Measurements from ENCODE around the gene HES2.
"Not testable (repeated sequence)": the region's sequence is repeated elsewhere in the genome, so short reads cannot be mapped to it uniquely, and the experiment has no call there.

Gene HES2

DNA sequence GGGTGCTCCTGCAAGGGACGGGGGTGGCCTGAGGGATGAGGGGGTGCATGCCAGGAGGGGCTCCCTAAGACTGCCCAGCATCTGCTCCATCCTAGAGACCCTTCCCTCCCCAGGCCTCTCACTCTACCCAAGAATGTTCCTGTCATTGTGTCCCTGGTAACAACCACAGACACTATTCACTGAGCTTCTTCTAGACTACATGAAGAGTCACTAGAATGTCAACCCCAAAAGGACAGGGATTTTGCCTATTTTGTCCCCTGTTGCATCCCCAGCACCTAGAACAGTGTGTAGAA is 43.3 kb upstream of the HES2 start:
- Histone ChIP-seq H3K4me3 (ENCODE audit: insufficient read depth, low read depth, low read length) (no peak overlapping the region), H3K27ac (ENCODE audit: insufficient read depth, low read depth, low read length, poor library complexity, severe bottlenecking) (no peak overlapping the region), H3K36me3 (ENCODE audit: control insufficient read depth, insufficient read depth, low read length) (no peaks in the 10 kb centered on the region), H3K4me1 (ENCODE audit: control insufficient read depth, insufficient read depth, low read length) (no peaks in the 10 kb centered on the region), H3K27me3 (ENCODE audit: control insufficient read depth, insufficient read depth, low read length, poor library complexity, severe bottlenecking) (peaks cover 16% of the 10 kb centered on the region), H3K9me3 (ENCODE audit: control insufficient read depth, low read length) (no peaks in the 10 kb centered on the region)
- 91 to 100% methylated on average over 1 of the region's 1 CpG for WGBS, 2 experiments

DNA sequence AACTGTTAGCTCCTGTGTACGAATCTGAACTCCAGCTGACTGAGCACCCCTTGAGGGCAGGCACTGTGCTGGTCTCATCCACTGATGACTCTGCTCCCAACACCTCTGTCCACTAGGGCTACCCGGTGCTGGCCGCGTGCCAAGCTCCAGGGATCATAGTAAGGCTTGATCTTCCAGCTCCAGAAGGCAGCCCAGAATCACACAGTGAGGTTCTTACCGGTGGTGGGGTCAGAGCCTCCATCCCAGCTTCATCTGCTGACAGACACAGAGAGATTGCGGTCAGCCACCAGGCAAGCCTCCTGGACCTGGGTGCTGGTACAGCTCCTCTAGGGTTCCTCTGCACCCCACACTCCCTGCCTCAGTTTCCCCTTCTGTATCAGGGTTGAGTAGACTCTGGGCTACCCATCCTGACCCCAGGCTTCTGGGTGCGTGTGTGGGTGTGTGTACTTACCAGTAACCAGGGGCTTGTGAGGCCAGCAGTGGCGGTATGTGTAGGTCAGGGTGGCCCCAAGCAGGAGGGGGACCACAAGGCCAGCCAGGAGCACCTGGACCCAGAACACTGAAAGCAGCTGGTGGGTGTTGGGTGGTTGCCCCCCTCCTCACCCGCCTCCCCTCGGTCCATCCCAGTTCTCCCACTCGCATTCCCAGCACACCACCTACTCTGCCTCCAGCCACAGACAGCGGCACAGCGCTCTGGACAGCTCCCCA is 42.8 kb upstream of the HES2 start:
- Histone ChIP-seq H3K4me1 (ENCODE audit: control insufficient read depth, insufficient read depth, low read length) (no peaks in the 10 kb centered on the region), H3K4me3 (ENCODE audit: insufficient read depth, low read depth, low read length) (no peak overlapping the region)
- WGBS, 2 experiments = 93 to 95% methylated on average over 13 of the region's 13 CpGs

DNA sequence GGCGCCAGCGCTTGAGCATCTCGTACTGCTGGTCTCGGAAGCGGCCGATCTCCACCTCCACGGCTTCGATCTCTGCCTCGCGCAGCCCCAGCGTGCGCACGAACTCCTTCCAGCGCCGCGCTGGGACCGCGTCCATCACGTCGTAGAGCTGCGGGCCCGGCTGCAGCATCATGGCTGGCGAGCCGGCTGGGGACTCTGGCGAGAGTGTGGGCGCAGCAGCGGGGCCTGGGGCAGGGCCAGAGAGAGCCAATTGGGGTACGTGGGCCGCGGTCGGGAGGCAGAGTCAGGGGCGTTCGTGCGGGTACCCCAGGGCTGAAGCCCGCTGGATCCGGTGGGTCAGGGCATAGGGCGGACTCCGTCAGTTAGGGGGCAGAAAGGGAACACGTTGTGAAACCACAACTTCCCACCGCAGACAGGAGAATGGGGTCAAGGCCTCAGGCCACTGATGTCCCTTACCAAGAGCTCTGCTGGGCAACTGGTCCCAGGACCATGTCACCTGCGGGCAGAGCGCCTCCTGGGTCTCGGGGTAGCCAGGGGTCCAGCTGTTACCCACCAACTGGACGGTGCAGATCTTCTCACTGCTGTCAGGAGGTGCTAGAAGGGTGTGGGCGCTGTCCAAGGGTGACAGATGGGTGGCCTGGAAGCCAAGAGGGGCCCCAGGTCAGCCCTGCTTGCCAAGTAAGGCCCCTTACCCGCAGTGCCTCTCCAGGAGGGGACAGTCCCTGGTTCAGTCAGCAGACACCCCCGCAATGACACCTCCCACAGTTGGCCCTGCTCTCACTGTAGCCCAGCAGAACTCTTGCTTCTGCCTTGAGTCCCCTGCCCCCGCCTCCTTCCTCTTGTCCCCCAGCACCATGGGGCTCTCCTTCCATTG is 42.1 kb upstream of the HES2 start:
- Histone ChIP-seq H3K27ac (ENCODE audit: insufficient read depth, low read depth, low read length, poor library complexity, severe bottlenecking) (no peak overlapping the region), H3K9me3 (ENCODE audit: control insufficient read depth, low read length) (no peaks in the 10 kb centered on the region), H3K27me3 (ENCODE audit: control insufficient read depth, insufficient read depth, low read length, poor library complexity, severe bottlenecking) (peaks cover 17% of the 10 kb centered on the region), H3K36me3 (ENCODE audit: control insufficient read depth, insufficient read depth, low read length) (no peaks in the 10 kb centered on the region), H3K4me1 (ENCODE audit: control insufficient read depth, insufficient read depth, low read length) (no peaks in the 10 kb centered on the region), H3K4me3 (ENCODE audit: insufficient read depth, low read depth, low read length) (no peak overlapping the region)
- WGBS, 2 experiments = 96 to 97% methylated on average over 48 of the region's 48 CpGs

More for the DNA sequence above, 42.8 kb upstream of the HES2 start:
- peaks cover 16% of the 10 kb centered on the region for H3K27me3 ChIP-seq (ENCODE audit: control insufficient read depth, insufficient read depth, low read length, poor library complexity, severe bottlenecking)
- no peak overlapping the region for H3K27ac ChIP-seq (ENCODE audit: insufficient read depth, low read depth, low read length, poor library complexity, severe bottlenecking)
- no peaks in the 10 kb centered on the region for H3K9me3 ChIP-seq (ENCODE audit: control insufficient read depth, low read length)
- no peaks in the 10 kb centered on the region for H3K36me3 ChIP-seq (ENCODE audit: control insufficient read depth, insufficient read depth, low read length)

DNA sequence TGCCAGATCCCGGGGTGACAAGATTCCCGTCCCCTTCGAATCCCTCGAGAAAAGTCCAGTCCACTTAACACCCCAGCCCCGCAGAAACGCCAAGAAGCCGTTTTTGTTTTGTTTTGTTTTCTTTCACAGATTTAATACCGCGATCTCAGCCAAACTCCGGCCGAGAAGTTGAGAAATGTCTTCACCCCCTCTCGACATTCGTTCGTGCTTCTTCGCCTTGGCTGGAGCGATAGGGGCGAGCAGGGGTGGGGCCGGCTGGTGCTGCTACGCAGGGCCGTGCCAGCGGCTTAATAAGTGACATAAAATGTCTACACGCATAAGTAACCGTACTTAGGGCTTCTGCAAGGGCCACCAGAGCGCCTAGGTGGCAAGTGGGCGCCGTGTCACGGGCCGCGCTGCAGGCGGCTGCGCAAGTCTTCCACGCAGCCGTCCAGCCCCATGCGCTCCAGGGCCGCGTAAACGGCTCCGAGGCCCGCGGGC is 41.4 kb upstream of the HES2 start:
- H3K4me3 ChIP-seq (ENCODE audit: insufficient read depth, low read depth, low read length) = no peak overlapping the region
- H3K4me1 ChIP-seq (ENCODE audit: control insufficient read depth, insufficient read depth, low read length) = no peaks in the 10 kb centered on the region
- WGBS, 2 experiments = 96% methylated on average over 40 of the region's 40 CpGs
- H3K27me3 ChIP-seq (ENCODE audit: control insufficient read depth, insufficient read depth, low read length, poor library complexity, severe bottlenecking) = peaks cover 21% of the 10 kb centered on the region
- H3K9me3 ChIP-seq (ENCODE audit: control insufficient read depth, low read length) = no peaks in the 10 kb centered on the region
- no peak overlapping the region for H3K27ac ChIP-seq (ENCODE audit: insufficient read depth, low read depth, low read length, poor library complexity, severe bottlenecking)
- no peaks in the 10 kb centered on the region for H3K36me3 ChIP-seq (ENCODE audit: control insufficient read depth, insufficient read depth, low read length)

DNA sequence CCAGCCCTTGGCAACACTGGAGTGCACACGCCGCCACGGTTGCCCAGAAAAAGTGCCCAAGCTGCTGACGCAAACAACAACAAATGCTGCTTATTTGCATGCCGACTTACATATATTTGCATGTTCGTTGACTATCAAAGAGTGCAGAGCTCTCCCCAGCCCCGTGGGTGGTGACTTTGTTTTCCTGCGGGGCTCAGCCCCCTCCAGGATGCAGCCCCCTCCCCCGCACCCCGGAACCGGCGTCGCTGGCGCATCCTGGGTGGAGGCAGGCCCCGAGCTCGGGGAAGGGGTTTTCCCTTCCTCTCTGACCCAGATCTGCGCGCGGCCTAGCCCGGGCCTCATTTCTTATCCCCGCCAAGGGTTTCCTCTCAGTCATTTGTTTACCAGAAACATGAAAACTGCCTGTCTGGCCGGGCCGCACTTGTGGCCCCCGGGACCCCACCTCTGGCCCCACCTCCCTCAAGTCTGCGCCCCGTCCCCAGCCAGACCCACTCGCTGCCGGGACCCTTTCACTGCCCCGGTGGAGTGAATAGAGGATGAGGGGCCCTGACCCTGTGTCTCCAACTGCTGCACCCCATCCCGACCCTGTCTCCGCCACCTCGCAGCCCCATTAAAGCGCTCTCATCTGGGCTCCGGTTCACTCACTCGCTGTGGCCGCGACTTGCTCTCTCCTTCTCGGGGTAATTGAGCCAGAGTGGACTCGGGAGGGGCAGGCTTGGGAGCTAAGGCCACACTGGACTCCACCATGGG is 40.8 kb upstream of the HES2 start:
- no peaks in the 10 kb centered on the region for H3K36me3 ChIP-seq (ENCODE audit: control insufficient read depth, insufficient read depth, low read length)
- H3K9me3 ChIP-seq (ENCODE audit: control insufficient read depth, low read length) = no peaks in the 10 kb centered on the region
- no peak overlapping the region for H3K27ac ChIP-seq (ENCODE audit: insufficient read depth, low read depth, low read length, poor library complexity, severe bottlenecking)
- H3K27me3 ChIP-seq (ENCODE audit: control insufficient read depth, insufficient read depth, low read length, poor library complexity, severe bottlenecking) = peaks cover 21% of the 10 kb centered on the region
- H3K4me3 ChIP-seq (ENCODE audit: insufficient read depth, low read depth, low read length) = no peak overlapping the region
- WGBS, 2 experiments = 69 to 73% methylated on average over 39 of the region's 39 CpGs
- no peaks in the 10 kb centered on the region for H3K4me1 ChIP-seq (ENCODE audit: control insufficient read depth, insufficient read depth, low read length)

DNA sequence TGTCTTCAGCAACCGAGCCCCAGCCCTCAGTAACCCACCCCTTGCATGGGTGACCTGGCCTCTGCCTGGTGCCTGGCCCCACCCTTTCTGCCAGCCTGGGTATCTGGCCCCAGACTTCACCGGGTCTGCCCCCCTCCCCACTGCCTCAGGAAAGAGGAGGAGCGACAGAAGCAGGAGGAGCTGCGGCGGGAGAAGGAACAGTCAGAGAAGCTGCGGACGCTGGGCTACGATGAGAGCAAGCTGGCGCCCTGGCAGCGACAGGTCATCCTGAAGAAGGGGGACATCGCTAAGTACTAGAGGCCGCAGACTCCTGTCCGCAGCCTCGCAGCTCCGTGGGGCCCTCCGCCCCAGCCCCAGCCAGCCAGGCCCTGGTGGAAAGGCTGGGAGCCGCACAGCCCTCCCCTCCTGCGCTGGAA is 40.1 kb upstream of the HES2 start:
- H3K4me3 ChIP-seq (ENCODE audit: insufficient read depth, low read depth, low read length) = no peak overlapping the region
- no peak overlapping the region for H3K27ac ChIP-seq (ENCODE audit: insufficient read depth, low read depth, low read length, poor library complexity, severe bottlenecking)
- no peaks in the 10 kb centered on the region for H3K36me3 ChIP-seq (ENCODE audit: control insufficient read depth, insufficient read depth, low read length)
- no peaks in the 10 kb centered on the region for H3K4me1 ChIP-seq (ENCODE audit: control insufficient read depth, insufficient read depth, low read length)
- H3K27me3 ChIP-seq (ENCODE audit: control insufficient read depth, insufficient read depth, low read length, poor library complexity, severe bottlenecking) = peaks cover 24% of the 10 kb centered on the region
- 47 to 48% methylated on average over 18 of the region's 18 CpGs for WGBS, 2 experiments
- no peaks in the 10 kb centered on the region for H3K9me3 ChIP-seq (ENCODE audit: control insufficient read depth, low read length)

DNA sequence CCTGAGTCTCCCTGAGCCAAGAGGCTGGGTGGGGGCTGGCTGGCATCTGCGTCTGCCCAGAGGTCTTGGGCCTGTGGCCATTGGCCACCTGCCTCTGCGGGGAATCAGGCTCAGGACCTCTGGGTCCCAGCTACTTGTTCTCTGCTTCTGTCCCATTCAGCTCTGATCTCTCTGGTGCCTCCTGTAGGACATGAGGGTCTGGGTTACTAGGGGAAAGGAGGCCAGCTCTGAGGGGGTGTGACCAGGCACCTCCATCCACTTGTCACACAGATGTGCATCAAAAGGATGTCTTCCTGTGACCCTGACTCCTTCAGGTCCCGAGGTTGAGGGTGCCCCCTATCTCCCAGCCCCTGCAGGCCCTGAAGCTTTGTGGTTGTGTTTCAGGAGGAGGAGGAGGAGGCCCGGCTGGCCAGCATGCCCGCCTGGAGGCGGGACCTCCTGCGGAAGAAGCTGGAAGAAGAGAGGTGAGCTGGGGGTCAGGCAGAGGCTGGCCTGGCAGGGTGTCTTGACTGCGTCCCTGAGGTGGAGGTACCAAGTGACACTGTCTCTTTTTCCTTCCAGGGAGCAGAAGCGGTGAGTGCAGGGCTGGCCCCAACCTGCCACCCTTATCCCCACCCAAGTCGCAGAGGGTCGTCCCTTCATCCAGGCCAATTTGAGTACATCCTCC is 37.2 kb upstream of the HES2 start:
- no peaks in the 10 kb centered on the region for H3K9me3 ChIP-seq (ENCODE audit: control insufficient read depth, low read length)
- no peaks in the 10 kb centered on the region for H3K36me3 ChIP-seq (ENCODE audit: control insufficient read depth, insufficient read depth, low read length)
- no peak overlapping the region for H3K4me3 ChIP-seq (ENCODE audit: insufficient read depth, low read depth, low read length)
- no peak overlapping the region for H3K27ac ChIP-seq (ENCODE audit: insufficient read depth, low read depth, low read length, poor library complexity, severe bottlenecking)
- 77 to 81% methylated on average over 11 of the region's 11 CpGs for WGBS, 2 experiments
- peaks cover 53% of the 10 kb centered on the region for H3K27me3 ChIP-seq (ENCODE audit: control insufficient read depth, insufficient read depth, low read length, poor library complexity, severe bottlenecking)
- peaks cover 6% of the 10 kb centered on the region for H3K4me1 ChIP-seq (ENCODE audit: control insufficient read depth, insufficient read depth, low read length)

DNA sequence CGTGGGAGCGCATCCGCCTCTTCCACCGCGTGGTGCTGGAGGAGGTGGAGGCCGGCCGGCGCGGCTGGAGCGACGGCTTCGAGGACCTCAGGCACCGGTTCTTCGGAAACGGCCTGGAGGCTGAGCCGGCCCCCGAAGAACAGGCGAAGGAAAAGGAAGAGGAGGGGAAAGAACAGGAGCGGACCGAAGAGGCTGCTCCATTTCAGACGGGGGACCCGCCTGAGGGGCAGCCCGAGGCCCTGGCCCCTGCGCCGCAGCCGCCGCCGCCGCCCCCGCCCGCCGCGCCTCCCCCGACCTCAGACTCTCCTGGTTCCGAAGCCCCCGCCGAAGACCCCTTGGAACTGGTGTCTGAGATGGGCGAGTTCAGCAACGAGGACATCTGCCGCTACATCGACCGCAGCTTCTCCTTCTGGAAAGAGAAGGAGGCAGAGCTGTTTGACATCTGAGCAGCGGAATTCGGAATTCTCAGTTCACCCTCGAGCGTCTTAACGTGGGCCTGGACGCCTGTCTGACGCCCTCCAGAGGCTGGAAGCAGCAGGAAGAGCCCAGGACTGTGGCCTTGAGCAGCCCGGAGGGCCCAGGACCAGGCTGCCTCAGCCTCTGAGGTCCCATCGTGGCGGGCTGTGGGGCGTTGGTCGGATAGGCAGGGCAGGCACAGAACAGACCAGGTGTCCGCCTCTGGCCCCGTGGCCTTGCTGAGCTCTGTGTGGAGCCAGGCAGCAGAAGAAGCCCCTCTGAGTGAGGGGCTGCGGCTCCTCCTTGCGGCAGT is 36.2 kb upstream of the HES2 start:
- H3K4me3 ChIP-seq (ENCODE audit: insufficient read depth, low read depth, low read length); H3K9me3 ChIP-seq (ENCODE audit: control insufficient read depth, low read length); H3K36me3 ChIP-seq (ENCODE audit: control insufficient read depth, insufficient read depth, low read length); H3K27ac ChIP-seq (ENCODE audit: insufficient read depth, low read depth, low read length, poor library complexity, severe bottlenecking); H3K4me1 ChIP-seq (ENCODE audit: control insufficient read depth, insufficient read depth, low read length): not testable (repeated sequence)
- peaks cover 59% of the 10 kb centered on the region for H3K27me3 ChIP-seq (ENCODE audit: control insufficient read depth, insufficient read depth, low read length, poor library complexity, severe bottlenecking)
- 86% methylated on average over 58 of the region's 58 CpGs for WGBS, 2 experiments

DNA sequence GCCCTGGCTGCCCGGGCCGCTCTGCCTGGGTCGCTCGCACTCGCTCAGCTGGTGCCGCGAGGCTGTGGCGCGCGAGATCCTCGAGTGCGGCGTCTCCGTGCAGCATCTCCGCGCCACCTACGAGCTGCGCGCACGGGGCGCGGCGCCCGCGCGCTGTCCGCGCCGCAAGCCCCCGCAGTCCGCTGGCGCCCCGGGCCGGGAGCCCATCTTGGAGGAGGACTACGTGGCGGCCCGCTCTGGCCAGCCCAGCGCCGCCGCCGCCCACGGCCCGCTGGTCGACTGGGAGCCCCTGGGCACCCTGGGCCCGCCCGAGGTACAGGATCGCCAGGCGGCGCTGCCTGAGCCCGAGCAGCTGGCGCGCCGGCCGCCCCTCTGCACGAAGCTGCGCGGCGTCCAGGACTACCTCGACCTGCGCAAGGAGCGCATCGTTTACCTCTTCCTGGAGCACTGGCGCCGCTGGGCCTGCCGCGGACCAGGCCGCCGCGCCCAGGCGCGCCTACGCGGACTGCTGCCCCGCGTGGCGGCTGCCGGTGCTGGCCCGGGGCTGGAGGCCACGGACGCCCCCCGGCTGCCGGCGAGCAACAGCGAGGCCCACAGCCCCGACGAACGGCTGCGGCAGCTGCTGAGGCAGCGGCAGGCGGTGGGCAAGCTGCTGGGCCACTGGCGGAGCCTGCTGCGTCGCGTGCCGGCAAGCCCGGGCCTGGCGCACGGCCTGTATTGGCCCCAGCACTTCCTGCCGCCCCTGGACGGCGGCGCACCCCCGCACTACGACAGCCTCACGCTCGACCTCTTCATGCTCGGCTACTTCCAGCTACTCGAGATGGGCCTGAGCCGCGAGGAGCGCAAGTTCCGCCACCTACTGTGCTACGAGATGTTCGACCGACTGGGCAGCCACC is 35.4 kb upstream of the HES2 start:
- H3K9me3 ChIP-seq (ENCODE audit: control insufficient read depth, low read length) = no peaks in the 10 kb centered on the region
- H3K4me3 ChIP-seq (ENCODE audit: insufficient read depth, low read depth, low read length) = no peak overlapping the region
- peaks cover 67% of the 10 kb centered on the region for H3K27me3 ChIP-seq (ENCODE audit: control insufficient read depth, insufficient read depth, low read length, poor library complexity, severe bottlenecking)
- WGBS, 2 experiments = 14 to 15% methylated on average over 115 of the region's 115 CpGs
- H3K36me3 ChIP-seq (ENCODE audit: control insufficient read depth, insufficient read depth, low read length) = no peaks in the 10 kb centered on the region
- peaks cover 13% of the 10 kb centered on the region for H3K4me1 ChIP-seq (ENCODE audit: control insufficient read depth, insufficient read depth, low read length)
- H3K27ac ChIP-seq (ENCODE audit: insufficient read depth, low read depth, low read length, poor library complexity, severe bottlenecking) = no peak overlapping the region
